Bronchial epithelial cell (primary cell): ENCODE data around the gene ERMARD. TPM values are rescaled to one million over a fixed set of nuclear protein-coding genes. Genes with fewer than 3 reads are reported as not detected.

ENCODE experiments used
- DNase-seq: peaks from one replicate; pipeline ENCODE4 v3.0.0-alpha.2; 2010; ENCODE audit warnings: low read depth
- FAIRE-seq: peaks from 2 replicates; lab custom pipeline; 2011; peaks lifted over from hg19 to GRCh38; lab: Jason Lieb, UNC
- H3K27me3 ChIP-seq: 2 replicates; pipeline ENCODE4 v1.5.1; 2011; ENCODE audit warnings: low read length; ENCODE audit not compliant: control insufficient read depth, insufficient read depth
- H3K36me3 ChIP-seq: 2 replicates; pipeline ENCODE4 v1.5.1; 2011; ENCODE audit warnings: low read length; ENCODE audit not compliant: control insufficient read depth, insufficient read depth
- H3K4me3 ChIP-seq: 2 replicates; pipeline ENCODE4 v1.5.1; 2011; ENCODE audit warnings: mild to moderate bottlenecking, low read depth, low read length, control low read depth
- total RNA-seq: library from RNA; depleted of rRNA; stranded (reverse); fragments of >200 nt; gene quantifications from 2 replicates; pipeline ENCODE4 v1.2.1, GENCODE V29; 2014
- TF ChIP-seq, protein P1 (sequence below): IDR thresholded peaks from 2 replicates; pipeline ENCODE4 v1.5.1; 2011; ENCODE audit warnings: mild to moderate bottlenecking, moderate library complexity, low read length, control low read depth, inconsistent platforms; ENCODE audit not compliant: insufficient read depth, severe bottlenecking

The ERMARD gene
- total RNA-seq, 1 donor from 2014 or later: 25.8 TPM

DNA sequence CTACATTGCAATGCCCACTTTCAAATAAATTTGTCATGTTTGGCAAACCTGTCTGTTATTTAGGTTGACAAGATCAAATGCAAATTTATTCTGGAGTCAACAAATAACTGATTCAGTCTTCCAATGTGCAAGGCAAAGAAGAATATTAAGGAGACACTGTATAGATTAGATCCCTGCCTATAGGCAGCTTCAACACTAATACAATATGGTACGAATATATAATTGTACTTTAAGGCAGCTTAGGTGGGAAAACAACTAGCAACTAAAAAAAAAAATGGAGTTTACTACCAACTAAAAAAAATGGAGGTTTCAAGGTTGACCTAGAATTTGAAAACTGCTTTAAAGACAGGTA lies 25.4 kb upstream of the ERMARD start:
- TF ChIP-seq, protein P1, sequence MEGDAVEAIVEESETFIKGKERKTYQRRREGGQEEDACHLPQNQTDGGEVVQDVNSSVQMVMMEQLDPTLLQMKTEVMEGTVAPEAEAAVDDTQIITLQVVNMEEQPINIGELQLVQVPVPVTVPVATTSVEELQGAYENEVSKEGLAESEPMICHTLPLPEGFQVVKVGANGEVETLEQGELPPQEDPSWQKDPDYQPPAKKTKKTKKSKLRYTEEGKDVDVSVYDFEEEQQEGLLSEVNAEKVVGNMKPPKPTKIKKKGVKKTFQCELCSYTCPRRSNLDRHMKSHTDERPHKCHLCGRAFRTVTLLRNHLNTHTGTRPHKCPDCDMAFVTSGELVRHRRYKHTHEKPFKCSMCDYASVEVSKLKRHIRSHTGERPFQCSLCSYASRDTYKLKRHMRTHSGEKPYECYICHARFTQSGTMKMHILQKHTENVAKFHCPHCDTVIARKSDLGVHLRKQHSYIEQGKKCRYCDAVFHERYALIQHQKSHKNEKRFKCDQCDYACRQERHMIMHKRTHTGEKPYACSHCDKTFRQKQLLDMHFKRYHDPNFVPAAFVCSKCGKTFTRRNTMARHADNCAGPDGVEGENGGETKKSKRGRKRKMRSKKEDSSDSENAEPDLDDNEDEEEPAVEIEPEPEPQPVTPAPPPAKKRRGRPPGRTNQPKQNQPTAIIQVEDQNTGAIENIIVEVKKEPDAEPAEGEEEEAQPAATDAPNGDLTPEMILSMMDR: no peak
- Histone ChIP-seq H3K27me3 (no peaks in the 10 kb centered on the region), H3K36me3 (no peaks in the 10 kb centered on the region), H3K4me3 (no peak overlapping the region)
- DNase-seq (no peak), FAIRE-seq (no peak)

GRCh38 chr6:169726963-169727362 lies 24.5 kb upstream of the ERMARD start:
- DNase-seq (no peak), FAIRE-seq (no peak)
- no peaks in the 10 kb centered on the region for H3K36me3 ChIP-seq
- H3K4me3 ChIP-seq: no peak overlapping the region
- TF ChIP-seq, protein P1: no peak
- no peaks in the 10 kb centered on the region for H3K27me3 ChIP-seq

DNA sequence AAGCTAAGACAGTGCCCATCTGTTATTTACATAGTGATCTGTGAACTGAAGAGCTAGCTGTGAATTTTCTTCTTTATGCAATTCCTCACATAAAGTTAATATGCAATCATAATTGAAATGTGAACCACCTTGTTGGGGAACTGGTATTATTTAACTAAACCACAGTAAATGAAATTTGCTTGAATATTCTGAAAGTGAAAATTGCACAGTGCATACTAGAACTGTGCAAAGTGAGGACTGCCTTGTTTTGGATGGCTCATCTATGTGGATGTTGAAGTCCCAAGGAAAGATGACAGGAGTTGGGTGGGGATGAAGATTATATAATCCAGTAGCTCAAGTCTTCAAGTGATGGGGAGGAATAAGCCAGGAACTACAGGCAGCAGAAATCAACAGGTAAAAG lies 21.5 kb upstream of the ERMARD start:
- TF ChIP-seq, protein P1: no peak
- Histone ChIP-seq H3K36me3 (no peaks in the 10 kb centered on the region), H3K27me3 (no peaks in the 10 kb centered on the region), H3K4me3 (no peak overlapping the region)
- DNase-seq: no peak
- FAIRE-seq: no peak

- Histone ChIP-seq H3K36me3 (no peaks in the 10 kb centered on the region), H3K4me3 (no peak overlapping the region), H3K27me3 (no peaks in the 10 kb centered on the region)
- TF ChIP-seq, protein P1: no peak
- DNase-seq: no peak
- no peak for FAIRE-seq
These were observed 13.0 kb upstream of the ERMARD start for GRCh38 chr6:169738204-169738975.

DNA sequence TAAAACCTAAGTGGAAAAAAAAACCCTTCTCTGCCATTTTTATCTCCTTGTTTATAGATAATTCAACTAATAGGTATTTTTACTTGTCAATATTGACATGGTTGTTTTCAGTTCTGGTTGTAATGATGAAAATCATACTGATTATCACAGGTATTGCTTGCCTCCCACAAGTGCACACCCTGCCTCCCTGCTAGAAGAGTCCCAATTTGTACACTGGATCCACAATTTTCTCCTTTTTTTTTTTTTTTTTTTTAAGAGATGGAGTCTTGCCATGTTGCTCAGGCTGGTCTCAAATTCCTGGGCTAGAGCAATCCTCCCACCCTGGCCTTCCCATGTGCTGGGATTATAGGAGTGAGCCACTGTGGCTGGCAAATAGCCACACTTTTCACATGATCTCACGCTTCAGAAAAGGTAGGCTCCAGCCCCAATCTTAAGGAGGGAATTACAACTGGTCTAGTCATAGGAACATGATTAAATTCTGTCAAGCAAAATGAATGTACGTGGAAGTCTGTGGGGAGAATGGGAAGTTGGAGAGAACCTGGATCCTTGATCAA lies 12.4 kb upstream of the ERMARD start:
- Histone ChIP-seq H3K27me3 (no peaks in the 10 kb centered on the region), H3K36me3 (no peaks in the 10 kb centered on the region), H3K4me3 (no peak overlapping the region)
- no peak for FAIRE-seq
- DNase-seq: peak; percentile 34
- TF ChIP-seq, protein P1: no peak
